SK-N-SH treated with all-trans-retinoic acid at 6 μM for 48 hours (cell line): Measurements from ENCODE around the gene CDH20.

Experiments used
- ARNTL ChIP-seq: fragments of 450-650 bp; formaldehyde crosslinking; IDR thresholded peaks from 2 replicates; pipeline ENCODE4 v1.5.0; 2020; ENCODE audit warnings: low read depth, mild to moderate bottlenecking, moderate library complexity, borderline replicate concordance
- BACH2 ChIP-seq: fragments of 250-450 bp; sonication (Bioruptor Pico); IDR thresholded peaks from 2 replicates; pipeline ENCODE4 v1.9.0; 2021; ENCODE audit warnings: mild to moderate bottlenecking, borderline replicate concordance
- ISL1 ChIP-seq: fragments of 250-450 bp; sonication (Bioruptor Pico); IDR thresholded peaks from 2 replicates; pipeline ENCODE4 v2.1.2; 2022; ENCODE audit warnings: mild to moderate bottlenecking, moderate library complexity
- PPARA ChIP-seq: fragments of 250-450 bp; sonication (Bioruptor Pico); IDR thresholded peaks from 2 replicates; pipeline ENCODE4 v1.5.0; 2020; ENCODE audit warnings: mild to moderate bottlenecking, borderline replicate concordance
- RARB ChIP-seq: fragments of 250-450 bp; sonication (Bioruptor Pico); IDR thresholded peaks from 2 replicates; pipeline ENCODE4 v1.8.0; 2021; ENCODE audit warnings: mild to moderate bottlenecking, moderate library complexity
- ZFP30 ChIP-seq: fragments of 450-650 bp; formaldehyde crosslinking; IDR thresholded peaks from 2 replicates; pipeline ENCODE4 v1.5.0; 2022; ENCODE audit warnings: mild to moderate bottlenecking, moderate library complexity
- ZNF565 ChIP-seq: fragments of 450-650 bp; formaldehyde crosslinking; conservative IDR thresholded peaks from 2 replicates; pipeline ENCODE4 v1.5.0; 2020; ENCODE audit warnings: low read depth, mild to moderate bottlenecking, moderate library complexity
- TF ChIP-seq, protein P1 (sequence below): fragments of 250-450 bp; sonication (Bioruptor Pico); IDR thresholded peaks from 2 replicates; pipeline ENCODE4 v1.5.1; 2020; ENCODE audit warnings: low read depth, mild to moderate bottlenecking, moderate library complexity
- TF ChIP-seq, protein P2 (sequence below): fragments of 250-450 bp; sonication (Bioruptor Pico); IDR thresholded peaks from 2 replicates; pipeline ENCODE4 v1.8.0; 2021; ENCODE audit warnings: low read depth, mild to moderate bottlenecking, moderate library complexity, borderline replicate concordance

DNA sequence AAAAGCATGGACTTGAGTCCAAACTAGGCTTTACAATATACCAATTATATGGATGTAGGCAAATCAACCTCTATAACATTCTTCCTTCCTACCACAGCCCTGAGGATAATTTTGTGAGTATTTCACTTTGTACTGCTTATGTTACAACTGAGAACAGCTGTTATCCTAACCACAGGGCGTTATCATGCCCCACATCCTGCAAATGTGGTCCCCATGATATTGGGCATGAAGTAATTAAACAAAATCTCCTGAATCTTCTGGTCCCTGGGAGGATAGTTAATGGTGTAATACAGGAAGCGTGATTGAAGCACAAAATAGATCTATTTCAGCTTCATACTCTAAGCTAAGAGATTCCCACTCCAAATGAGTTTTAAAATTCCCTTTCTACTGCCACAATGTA is 223.6 kb downstream of the CDH20 start:
- TF ChIP-seq ZFP30 (CRISPR knock-in tag): no peak
- TF ChIP-seq ARNTL (CRISPR knock-in tag): no peak
- no peak for TF ChIP-seq ZNF565 (CRISPR knock-in tag)
- no peak for TF ChIP-seq ISL1 (CRISPR knock-in tag)
- TF ChIP-seq, protein P1, sequence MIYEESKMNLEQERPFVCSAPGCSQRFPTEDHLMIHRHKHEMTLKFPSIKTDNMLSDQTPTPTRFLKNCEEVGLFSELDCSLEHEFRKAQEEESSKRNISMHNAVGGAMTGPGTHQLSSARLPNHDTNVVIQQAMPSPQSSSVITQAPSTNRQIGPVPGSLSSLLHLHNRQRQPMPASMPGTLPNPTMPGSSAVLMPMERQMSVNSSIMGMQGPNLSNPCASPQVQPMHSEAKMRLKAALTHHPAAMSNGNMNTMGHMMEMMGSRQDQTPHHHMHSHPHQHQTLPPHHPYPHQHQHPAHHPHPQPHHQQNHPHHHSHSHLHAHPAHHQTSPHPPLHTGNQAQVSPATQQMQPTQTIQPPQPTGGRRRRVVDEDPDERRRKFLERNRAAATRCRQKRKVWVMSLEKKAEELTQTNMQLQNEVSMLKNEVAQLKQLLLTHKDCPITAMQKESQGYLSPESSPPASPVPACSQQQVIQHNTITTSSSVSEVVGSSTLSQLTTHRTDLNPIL (CRISPR knock-in tag): no peak
- TF ChIP-seq, protein P2, sequence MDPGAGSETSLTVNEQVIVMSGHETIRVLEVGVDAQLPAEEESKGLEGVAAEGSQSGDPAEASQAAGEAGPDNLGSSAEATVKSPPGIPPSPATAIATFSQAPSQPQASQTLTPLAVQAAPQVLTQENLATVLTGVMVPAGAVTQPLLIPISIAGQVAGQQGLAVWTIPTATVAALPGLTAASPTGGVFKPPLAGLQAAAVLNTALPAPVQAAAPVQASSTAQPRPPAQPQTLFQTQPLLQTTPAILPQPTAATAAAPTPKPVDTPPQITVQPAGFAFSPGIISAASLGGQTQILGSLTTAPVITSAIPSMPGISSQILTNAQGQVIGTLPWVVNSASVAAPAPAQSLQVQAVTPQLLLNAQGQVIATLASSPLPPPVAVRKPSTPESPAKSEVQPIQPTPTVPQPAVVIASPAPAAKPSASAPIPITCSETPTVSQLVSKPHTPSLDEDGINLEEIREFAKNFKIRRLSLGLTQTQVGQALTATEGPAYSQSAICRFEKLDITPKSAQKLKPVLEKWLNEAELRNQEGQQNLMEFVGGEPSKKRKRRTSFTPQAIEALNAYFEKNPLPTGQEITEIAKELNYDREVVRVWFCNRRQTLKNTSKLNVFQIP (CRISPR knock-in tag): no peak
- TF ChIP-seq PPARA (CRISPR knock-in tag): no peak
- no peak for TF ChIP-seq BACH2 (CRISPR knock-in tag)
- TF ChIP-seq RARB (CRISPR knock-in tag): no peak
